CD4-positive, alpha-beta T cell treated with Interleukin-17A for 1 hour (primary cell): Measurements from ENCODE around the gene IL16.
"Not testable (repeated sequence)": the region's sequence is repeated elsewhere in the genome, so short reads cannot be mapped to it uniquely, and the experiment has no call there.

ENCODE experiments used
- DNase-seq: peaks from one replicate; pipeline ENCODE4 v3.0.0-alpha.2; 2020

Gene IL16

GRCh38 chr15:81174792-81175327, 21.8 kb upstream of the IL16 start:
- DNase-seq: no peak

GRCh38 chr15:81175496-81175895, 21.2 kb upstream of the IL16 start:
- DNase-seq: no peak

GRCh38 chr15:81176291-81176893, 20.3 kb upstream of the IL16 start:
- no peak for DNase-seq

GRCh38 chr15:81178365-81178764, 18.3 kb upstream of the IL16 start:
- DNase-seq: no peak

DNA sequence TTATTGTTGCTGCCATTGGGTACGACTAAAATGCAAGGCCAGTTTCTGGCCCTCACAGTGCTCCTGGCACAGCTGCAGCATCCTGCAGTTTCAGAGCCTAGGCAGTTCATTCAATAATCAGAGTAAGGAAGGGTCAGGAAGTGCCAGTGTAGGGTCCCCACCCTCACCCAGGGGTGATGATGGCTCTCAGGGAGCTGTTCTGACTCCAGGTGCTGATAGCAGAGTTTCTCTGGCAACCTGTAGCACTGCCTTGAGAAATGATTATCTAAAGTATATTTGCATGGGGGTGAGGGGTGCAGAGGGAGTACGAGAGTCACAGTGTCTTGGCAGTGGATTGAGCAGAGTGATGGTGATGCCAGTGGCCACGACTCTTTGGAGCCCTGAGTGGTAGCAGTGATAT, 15.5 kb upstream of the IL16 start:
- no peak for DNase-seq

- no peak for DNase-seq
Measured at GRCh38 chr15:81182031-81182755, 14.5 kb upstream of the IL16 start.

DNA sequence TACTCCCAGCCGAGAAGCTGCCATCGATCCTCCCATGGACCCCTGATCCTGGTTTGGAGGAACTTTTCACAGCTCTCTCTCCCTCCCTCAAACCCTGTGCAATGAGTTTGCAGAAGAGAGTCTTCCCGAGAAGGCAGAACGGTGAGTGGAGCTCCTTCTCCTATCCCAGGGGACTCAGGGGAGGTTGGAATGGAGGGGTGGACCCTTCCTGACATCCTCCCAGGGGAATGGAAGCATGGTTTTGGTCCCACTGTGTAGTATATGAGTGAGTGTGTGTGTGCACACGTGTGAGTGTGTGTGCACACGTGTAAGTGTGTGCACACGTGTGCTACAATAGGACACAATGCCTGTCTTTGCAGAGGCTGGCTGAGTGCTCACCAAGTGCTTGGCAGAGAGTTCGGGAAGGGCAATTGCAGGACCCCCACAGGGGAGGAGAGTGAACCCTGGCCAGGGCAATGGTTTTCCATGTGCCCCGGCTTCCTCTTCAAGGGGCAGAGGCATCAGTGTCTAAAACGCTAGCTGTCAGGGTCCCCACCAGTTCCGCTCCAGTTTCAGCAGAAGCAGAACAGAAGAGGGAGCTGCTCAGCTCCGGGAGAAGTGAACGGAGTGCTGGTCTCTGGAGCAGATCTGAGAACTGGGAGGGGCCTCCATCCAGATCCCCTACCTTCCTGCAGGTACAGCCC, 13.8 kb upstream of the IL16 start:
- DNase-seq: no peak

GRCh38 chr15:81183439-81183775, 13.3 kb upstream of the IL16 start:
- no peak for DNase-seq

- DNase-seq: no peak
Measured at GRCh38 chr15:81184188-81184587, 12.5 kb upstream of the IL16 start.

DNA sequence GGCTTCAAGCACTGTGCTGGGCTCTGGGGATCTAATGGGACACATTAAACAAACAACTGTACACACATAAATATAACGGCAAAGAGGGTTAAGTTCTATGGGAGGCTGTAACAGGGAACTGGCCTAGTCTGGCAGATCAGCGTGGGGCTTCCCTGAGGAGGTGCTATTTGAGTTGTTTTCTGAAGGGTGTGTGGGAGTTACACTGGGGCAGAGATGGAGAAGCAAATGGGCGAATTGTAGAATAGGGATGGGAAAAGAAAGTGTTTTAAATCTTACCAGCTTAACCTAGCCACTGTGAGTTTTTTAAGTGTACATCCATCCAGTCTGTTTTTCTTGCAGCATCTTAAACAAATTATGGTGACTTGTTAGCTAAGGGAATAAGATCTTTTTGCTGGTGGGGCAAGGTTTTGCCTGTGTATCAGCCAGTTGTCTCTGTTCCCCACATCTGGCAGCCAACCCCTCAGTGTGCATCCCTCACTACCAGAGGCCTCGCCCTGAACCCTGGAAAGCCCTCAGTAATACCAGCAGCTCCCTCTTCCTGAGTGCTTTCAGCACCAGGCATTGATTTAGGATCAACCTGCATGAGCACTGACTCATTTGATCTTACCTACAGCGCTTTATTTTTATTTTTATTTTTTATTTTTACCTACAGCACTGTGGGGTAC, 10.9 kb upstream of the IL16 start:
- DNase-seq: no peak

- DNase-seq: no peak
Measured at GRCh38 chr15:81188354-81188753, 8.3 kb upstream of the IL16 start.

DNA sequence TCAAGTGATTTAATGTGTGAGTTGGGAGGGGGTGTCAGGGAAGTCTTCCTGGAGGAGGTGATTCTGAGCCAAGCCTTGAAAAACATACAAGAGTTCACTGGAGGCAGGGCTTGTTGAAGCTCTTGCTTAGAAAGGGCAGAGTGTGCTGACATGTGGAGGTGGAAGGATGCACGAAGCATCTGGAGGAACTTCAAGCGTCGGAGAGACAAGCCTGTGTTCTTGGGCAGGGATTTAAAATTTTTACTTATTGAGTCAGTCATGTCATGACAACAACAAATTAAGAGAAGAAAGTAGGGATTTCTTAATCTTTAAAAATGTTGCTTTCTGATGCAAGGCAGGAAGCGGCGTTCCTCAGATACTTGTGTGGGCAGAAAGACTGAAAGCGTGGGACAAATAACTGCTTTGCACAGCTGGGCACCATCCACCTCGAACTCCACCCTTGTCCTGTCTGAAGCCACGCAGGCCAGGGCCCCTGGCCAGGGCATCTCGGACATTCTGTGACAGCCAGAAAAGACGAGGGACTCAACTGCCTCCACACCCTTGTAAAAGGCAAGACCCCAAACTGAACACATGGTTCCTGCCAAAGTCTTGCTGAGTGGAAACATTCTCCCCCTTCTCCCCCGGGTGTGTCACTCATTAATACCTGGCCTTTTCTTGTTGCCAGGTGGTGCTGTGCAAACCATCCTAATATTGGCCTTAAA, 6.9 kb upstream of the IL16 start:
- no peak for DNase-seq

DNA sequence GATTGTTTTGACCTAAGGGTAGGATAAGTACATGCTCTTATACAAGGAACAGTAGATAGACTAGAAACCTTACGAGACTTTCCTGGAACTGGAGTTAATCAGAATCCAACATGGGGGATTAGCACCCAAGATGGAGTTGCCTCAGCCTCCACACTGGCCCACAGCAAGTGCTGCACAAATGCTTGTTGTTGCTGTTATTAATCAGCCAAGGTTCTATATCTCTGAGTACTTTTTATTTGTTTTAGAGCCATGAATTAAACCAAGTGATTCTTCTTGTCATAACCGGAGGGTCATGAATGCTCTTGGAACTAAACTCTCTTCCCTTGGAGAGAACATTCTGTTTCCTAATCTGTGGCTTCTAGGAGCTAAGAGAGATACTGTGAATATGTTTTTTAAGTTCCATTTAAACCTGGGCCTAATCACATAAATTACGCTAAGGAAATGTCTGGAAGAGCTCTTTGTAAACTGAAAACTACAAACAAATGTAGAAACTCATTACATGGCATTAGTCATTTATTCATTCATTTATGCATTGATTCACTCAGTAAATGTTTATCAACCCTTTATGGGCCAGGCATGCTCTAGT, 5.7 kb upstream of the IL16 start:
- no peak for DNase-seq

- no peak for DNase-seq
Measured at GRCh38 chr15:81191701-81192100, 5.0 kb upstream of the IL16 start.

DNA sequence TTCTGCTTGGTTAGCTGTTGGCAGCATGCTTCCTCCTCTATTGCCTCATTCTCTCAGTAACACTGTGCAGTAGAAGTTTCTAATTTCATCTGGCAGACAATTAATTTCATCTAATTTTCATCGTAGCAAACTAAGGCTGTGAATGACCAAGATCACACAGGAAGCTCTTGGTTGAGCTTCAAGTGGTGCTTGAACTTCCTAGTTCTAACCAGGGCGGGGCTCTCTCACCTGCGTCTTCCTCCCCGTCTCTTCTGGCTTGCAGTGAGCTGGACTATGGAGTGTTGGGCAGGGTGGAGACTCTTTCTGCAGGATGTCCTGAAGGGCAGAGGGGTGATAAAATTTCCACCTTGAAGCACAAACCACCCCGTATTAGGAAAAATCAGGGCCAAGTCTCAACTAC, 2.0 kb upstream of the IL16 start:
- no peak for DNase-seq

DNA sequence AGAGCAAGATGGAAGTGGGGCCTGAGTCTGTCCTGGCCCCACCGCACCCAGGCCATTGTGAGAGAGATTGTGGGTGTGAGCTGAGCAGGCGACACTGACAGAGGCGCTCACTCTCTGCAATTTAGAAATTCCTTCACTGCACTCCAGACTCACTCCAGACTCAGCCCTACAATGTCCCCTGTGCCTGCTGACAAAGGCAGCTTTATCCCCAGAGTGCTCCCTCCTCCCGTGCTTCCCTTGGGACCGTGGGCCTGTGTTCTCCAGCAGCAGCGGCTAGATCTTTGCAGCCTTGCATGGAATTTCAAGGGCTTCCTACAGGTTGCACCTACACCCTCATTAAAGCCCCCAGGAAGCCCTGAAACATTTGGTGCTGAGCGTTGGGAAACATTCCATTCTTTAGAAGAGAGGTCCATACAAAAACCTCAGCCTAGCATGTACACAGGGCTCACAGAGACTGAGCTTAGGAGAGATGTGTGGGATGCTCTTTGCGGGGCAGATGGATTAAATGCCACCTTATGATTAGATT, 1.3 kb upstream of the IL16 start:
- DNase-seq: no peak

GRCh38 chr15:81197255-81197630, 564 bp downstream of the IL16 start:
- DNase-seq: no peak

GRCh38 chr15:81197688-81198281, 1.1 kb downstream of the IL16 start:
- DNase-seq: no peak

- no peak for DNase-seq
Measured at GRCh38 chr15:81199031-81199779, 2.5 kb downstream of the IL16 start.

- no peak for DNase-seq
Measured at GRCh38 chr15:81206018-81206417, 9.3 kb downstream of the IL16 start.

- DNase-seq: not testable (repeated sequence)
Measured at GRCh38 chr15:81207987-81208386, 11.3 kb downstream of the IL16 start.
